ENCODE results near the gene UBQLN3.

Gene UBQLN3

DNA sequence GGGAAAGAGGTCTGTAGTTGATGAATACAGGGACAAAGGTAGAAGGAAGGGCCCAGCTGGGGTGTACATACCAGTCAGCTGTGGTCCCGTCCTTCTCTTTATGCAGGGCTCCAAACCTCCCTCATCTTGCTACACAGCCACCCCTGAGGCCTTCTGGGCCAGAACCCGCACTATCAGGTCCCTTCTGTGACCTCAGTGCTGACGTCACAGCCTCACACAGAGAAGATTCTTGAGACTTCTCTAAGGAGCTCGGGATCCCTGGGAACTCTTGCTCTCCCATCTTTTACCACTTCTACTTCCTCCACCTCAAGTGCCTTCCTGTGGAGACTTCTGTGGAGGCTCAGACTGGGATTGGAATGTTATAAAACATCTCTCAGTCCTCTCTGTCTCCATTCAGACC lies at the start of gene UBQLN3:
UBQLN3 (minus strand) TSS at position 155 of the 400 bp plus-strand sequence. CDS start 399 bp downstream, outside the sequence.
- DNase-seq: no peak

DNA sequence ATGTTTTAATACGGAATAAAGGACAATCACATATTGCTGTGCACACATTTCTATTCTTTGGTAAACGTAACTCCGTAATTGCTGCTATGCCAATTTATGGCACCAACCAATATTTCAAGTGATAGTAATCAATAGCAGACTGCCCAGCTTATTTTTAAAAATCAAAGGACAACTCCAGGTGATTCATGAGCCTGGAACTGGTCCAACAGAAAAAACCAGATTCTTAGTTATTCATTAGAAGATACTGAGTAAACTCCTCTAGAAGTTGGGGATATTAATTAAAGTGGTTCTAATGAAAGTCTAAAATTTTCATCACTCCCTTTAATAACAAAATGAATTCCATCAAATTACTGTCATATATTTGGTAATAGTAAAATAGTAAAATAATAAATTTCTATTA lies 48.0 kb upstream of the UBQLN3 start:
- no peak for DNase-seq

DNA sequence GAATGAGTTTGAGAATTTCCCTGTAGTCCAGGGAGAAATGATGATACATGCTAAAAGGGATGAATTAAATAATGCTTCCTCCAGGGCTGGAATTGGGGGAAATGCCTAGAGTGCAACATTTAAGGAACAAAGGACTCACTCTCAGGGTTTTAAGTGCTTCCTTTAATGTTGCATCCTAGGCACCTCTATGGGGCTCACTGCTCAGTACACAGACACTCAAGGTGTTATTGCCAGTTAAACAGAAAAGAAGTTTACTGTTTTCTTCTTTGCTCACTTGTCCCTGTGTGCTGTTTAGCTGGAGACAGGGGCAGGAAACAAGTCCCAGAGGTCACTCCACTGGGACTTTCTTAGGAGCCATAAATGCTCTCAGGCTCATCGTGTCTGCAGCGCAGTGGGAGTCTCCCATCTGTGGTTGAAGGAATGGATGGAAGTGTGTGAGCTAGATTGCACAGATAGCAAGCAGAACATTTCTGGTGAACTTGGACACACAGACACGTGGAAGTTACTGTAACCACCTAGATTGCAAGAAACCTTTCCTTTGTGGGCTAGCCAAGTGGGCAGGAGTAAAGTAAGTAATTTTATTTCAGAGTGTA lies 46.9 kb upstream of the UBQLN3 start:
- no peak for DNase-seq

DNA sequence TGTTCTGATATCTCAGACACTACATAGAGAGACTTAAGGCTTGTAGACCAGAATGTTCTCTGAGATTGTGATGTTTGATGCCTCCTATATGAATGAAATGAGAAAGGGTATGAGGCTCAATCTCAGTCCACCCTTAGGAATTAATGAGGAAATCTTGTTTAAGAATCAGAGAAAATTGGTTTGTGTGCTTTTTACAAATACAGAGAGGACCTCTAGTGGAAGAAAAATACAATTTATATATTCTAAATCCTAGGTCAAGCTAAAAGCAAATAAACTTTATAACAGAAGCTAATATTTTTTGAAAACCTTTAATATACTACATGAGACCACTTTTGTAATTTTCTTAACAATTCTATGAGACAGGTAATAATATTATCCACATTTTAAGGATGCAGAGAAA lies 43.6 kb upstream of the UBQLN3 start:
- DNase-seq: no peak

DNA sequence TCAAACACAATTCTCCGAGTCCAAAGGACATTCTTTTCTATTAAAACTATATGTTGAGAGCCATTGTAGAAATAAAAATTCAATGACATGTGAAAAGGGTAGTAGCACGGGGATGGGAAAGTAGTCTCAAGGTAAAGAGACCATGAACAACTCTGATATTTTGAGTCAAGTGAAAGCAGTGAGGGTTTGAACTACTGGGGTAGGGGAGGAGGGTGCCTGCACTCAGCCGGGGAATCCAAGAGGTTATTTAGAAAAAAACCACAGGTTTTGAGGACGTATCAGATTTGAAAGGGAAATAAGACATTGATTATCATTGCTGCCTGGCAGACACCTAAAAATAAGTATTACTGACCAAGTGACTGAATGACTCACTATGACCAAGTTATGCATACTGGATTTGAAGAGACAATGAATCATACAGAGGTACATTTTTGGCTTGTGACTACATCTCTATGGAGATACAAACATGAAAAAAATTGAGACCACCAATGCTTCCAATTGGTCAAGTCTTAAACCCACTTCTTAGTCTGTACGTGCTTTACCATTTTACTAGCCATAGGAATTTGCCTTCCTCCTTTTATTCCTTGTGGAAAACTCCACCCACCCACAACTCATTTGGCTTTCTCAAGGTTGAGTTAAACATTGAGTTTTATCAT lies 40.8 kb upstream of the UBQLN3 start:
- DNase-seq: no peak

DNA sequence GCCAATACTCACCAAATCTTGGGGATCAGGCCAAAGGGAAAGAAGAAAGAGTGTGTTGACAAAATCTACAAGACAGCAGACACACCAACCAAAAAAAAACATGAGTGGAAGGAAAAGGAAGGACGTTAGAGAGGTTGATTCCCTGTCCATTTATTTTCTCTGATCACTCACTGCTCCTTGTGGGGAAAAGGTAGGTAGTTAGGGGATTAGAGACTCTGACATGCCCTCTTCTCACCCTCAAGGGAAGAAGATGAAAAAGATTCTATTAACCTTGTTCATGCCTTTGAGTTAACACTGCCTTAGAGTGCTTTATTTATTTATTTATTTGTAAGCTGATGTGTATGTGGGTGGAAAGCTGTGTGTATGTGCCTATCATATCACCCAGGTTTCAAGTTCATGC lies 38.7 kb upstream of the UBQLN3 start, which contains the start of gene OR52H1:
OR52H1 (minus strand) TSS at position 101 of the 400 bp plus-strand sequence. CDS start 3,035 bp downstream, outside the sequence.
- DNase-seq: no peak

DNA sequence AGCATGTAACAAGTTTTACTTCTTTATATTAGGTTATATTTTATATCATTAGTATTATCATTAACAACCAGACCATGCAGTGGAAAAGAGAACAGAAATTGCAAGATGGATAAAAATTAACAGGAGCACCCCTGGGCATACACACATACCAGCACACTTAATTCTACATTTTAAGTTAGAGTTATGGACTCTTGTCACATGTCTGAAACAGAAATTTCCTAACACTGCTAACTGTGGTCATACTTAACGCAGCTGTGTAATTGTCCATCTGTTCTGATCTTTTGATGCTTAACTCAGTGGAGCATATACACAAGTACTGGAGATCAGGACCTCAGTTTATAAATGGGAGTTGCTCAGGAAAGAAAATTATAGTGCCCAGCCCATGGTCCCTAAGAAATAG lies 38.2 kb upstream of the UBQLN3 start:
- no peak for DNase-seq

DNA sequence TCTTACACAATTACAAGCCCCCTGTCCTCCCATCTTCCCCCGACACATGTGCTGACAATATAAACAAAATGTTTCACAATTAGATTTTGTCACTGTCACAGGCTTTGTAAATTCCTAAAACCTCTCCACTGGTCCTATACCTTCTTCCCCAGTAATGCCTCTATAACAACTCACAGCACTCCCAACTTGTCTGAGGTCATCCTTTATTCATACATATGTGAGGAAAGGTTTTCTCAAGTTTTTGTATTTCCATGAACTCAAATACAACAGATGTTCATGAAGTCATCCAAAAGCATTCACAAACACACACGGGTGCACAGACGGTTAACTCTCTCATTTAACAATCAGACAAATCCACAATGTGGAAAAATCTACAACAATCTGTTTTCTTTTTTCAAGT lies 36.7 kb upstream of the UBQLN3 start:
- DNase-seq: no peak

DNA sequence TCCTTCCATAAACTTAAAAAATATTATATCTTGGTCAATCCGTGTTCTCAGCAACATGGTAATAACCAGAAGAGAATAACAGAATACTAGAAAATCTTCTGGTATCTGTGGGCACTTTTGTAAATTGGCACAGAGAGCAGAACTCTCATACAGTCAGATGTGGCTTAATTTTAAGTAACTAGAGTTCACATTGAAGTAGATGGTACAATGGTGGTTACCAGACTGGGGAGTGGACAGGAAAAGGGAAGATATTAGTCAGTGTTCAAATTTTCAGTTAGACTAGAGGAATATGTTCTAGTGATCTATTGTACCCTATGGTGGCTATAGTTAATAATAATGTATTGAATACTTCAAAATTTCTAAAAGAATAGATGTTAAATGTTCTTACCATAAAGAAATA lies 31.7 kb upstream of the UBQLN3 start:
- DNase-seq: no peak

DNA sequence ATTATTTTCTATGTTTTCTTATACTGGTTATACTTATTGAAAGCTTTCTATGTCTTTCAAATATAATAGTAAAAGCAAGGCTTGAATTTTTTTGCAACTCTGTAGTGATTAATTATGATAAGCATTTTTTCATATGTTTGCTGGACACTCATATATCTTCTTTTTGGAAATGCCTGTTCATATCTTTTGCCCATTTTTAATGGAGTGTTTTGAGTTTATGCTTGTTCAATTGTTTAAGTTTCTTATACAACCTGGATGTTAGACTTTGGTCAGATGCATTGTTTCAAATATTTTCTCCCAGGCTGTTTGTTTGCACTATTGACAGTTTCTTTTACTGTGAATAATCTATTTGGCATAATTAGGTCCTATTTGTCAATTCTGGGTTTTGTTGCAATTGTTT lies 26.7 kb upstream of the UBQLN3 start:
- no peak for DNase-seq

DNA sequence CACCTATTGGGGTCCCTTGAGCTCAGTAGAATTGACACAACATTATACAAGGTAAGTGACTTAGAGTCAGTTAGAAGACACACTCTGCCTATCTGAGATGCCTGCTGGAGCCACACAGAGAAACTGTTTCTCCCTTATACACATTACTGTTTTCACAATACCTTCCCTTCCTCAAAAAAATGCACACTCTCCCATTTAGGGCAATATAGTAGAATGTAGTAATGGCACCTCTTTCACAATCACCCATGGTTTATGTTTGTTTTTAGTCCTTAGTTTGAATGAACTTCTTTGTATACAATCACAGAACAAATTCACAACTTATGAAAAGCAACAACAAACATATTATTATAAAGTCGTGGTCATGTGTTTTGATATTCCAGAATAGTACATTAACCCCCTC lies 24.3 kb upstream of the UBQLN3 start:
- DNase-seq: no peak

DNA sequence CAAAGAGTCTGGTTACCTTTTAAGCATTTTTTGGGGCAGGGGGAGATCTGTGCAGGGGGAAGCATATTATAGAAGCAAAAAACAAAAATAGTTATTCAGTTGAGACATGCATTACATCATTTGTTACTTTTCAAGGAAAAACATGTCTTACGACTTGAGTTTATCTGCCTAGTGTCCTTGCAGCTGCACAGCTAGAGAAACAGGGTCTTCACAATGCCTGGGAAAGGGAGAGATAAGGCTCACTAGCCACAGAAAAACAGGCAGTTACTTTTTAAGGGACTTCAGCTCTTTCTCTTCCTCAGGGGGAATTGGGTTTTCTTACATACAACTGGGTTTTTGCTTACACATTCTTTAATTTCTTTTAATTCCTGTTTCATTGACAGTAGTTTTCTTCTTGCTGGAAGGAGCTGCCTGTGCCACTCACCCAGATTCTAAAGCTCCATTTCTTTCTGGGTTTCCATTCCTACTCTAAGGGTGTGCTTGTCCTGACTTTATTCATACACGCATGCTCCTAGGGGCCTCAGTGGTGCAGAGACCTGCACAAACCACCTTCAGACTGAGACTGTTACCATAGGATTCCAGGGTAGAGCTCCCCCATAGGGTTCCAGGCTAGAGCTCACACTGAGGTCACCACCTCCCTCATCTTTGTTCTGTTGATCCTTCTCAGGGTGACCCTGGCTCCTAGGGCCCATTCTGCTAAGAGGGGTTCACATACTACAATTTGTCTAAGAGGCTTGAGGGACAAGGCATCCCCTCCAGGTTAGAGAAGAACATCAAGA lies 21.5 kb upstream of the UBQLN3 start:
- no peak for DNase-seq

DNA sequence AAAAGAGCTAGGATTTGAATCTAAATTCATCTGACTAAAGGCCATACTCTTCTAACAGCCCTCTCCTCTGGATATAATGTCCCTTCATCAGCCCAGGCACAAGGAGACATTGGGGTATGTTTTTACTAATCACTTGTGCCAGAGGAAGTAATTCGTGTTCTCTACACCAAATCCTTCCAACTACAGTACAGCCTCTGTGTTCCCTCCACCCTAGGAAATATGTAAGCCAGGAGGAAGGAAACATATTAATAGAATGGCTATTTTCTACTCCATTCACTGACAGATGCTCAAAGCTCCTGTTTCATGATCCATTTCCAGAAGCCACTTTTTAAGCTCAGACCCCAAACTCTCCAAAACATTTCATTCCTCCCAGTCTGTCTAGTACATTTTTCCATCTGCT lies 18.7 kb upstream of the UBQLN3 start:
- DNase-seq: no peak

DNA sequence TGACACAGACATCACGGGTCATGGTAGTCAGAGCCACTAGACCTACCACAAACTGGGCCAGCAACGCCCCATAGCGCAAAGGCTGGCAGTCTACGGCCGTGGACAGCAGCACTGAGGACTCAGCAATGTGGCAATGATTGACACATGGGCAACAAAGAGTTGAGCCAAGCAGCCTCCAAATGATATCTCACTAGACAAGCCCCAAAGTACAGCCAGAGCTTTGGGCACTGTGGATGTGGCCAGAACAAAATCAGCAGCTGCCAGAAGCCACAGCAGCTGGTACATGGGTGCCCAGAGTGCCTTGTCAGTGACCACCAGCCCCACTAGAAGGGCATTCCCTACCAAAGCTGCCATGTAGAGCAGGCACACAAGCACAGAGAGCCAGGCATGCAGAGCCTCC lies 18.0 kb upstream of the UBQLN3 start:
- no peak for DNase-seq

DNA sequence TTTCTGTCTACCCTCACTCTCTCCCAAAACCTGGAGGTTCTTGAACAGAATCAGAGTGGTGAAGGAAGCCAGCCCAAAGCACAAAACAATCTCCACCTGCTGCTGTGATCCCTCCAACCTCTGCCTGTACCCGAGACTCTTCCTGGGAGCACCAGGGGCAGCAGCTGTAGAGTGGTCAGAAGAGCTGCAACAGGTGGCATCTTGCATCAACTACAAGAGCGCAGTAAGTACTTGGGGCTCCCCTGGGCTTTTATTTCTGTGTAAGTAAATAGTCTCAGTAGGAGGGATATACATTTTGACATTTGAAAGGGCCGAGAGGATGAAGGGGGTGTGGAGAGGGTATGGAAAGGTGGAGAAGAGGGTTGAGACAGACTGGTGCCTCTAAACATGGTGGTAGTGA lies 15.0 kb upstream of the UBQLN3 start:
- no peak for DNase-seq

DNA sequence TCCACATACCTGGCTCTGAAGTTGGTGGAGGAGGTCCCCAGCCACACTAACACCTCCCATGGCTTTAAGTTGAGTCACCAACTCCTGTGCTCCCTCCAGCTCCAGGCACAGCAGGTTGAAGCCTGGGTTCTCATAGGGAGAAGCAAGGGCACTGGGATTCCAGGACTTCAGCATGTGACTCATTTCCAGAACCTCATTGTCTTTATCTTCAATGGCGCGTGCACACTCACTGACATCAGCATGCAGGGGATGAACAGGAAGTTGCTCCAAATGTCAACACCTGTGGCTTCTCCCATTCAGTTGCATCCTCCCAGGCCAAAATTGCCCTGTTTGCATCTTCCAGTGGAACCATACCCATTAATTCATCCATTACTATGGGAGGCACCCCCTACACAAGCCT lies 12.6 kb upstream of the UBQLN3 start:
- no peak for DNase-seq

DNA sequence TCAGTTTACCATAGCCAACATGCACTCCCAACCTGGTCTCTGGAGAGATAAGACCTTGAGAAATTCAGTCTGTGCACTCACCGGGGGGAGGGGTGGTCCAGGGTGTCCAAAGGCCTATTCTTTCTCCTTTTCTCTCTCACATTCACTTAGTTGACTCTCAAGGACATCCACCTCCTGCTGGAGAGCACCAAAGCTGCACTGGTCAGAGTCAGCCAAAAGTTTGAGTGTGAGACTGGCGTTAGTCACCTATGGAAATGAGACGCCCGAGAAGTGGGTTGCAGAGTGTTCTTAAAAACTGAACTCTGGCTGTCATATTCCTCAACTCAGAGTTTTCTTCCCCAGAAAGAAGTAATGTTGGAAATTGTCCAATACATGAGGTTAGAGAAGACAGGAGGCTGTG lies 11.8 kb upstream of the UBQLN3 start:
- DNase-seq: no peak

DNA sequence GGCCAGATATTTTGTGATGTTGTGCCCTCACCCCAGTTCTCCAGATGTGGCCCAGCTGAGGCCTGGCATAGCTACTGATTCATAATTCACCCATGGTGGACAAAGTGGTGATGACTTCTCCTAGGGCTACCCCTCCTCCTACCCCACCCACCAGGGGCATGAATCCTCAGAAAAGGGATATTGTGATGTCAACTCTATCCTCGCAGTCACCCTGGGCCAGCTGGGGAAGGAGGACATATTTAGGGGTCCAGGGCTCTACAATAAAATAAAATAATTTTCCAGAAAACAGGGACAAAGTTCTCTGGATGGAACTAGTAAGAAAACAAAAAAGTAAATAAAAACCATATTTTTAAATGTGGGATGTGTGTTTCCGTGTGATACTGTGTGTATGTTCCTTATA lies 6.8 kb upstream of the UBQLN3 start, which contains the start of gene UBQLNL:
UBQLNL (minus strand) TSS at position 101 of the 400 bp plus-strand sequence. CDS start 258 bp downstream, outside the sequence.
- DNase-seq: no peak

DNA sequence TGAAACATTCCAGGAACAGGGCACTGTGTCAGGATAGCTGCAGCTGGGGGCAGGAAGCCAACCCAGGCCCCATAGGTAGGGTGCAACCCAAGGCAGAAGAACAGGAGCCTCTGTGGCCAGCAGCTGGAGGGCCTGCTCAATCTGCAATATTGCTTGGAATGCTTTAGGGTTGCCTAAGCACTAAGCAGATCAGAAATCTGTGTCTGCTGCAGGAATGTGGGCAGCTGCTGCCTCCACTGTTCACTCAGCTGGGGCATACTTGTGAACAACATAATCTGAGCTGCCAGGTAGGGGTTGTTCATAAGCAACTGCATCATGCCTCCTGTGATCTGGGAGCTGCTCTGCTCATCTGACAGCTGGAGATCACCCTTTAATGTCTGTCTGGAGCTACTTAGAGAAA lies 5.1 kb upstream of the UBQLN3 start:
- DNase-seq: no peak

DNA sequence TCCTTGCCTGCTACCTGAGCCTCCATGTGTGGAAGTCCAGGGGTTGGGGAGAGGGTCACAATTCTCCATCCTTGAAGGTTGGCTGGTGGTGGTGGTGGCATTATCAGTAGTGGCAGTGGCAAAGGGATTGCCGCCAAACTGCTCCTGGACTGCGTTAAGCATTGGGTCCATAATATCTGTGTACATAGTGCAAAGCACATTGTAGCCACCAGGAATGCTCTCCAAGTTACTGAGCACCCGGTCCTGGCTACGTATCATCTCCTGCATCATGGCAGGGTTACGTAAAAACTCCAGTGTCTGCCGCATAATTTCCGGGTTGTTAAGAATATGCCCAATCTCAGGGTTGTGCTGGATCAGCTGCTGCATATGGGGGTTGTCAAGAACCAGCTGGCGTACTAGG lies 1.2 kb downstream of the UBQLN3 start:
- DNase-seq: no peak

DNA sequence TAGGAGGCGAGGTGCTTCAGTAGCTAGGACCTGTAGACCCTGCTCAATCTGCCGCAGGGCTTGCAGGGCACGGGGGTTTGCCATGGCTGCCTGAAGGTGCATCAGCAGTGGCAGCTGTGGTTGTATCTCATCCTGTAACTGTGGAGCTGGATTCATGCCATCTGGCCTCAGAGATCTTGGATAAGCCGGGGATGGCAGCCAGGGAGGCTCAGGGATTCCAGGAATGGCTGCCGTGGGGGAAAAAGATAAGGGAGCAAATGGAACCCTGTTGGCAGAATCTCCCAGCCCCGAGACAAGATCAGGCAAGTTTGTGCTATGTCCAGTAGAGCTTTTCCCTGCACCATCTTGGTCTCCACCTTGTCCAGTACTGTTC lies 1.8 kb downstream of the UBQLN3 start:
- no peak for DNase-seq

DNA sequence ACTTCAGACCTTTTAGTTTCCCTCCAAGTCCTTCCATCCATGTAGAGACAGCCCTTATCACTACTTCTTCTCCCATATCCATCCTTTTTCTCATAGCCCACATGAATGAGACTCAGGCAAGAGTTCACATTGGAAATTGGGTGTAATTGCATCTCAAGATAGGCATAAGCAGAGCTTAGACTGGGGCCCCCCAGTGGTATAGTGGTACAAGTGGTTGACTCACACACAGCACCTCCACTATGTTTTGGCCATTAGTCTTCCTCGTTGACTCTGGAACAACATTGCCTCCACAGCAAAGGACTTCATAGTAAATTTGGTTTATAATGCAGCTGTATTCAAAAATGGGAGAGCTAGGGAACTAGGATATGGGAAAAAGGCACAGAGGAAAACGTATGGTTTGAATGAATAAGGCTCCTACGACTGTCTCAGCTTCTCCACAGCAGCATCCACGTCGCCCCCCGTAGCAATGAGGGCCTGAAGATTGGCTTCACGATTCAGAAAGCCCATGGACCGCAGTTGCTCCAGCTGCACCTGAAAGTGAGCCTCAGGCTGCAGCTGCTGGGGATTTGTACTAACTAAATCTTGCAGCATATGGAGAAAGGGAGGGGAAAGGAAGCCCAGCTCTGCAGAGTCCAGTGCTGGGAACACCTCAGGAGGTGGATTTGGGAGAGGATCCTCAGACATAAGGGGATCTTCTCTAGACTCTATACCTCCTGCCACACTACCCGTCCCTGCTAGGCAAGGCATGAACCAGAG lies 2.4 kb downstream of the UBQLN3 start:
- no peak for DNase-seq

DNA sequence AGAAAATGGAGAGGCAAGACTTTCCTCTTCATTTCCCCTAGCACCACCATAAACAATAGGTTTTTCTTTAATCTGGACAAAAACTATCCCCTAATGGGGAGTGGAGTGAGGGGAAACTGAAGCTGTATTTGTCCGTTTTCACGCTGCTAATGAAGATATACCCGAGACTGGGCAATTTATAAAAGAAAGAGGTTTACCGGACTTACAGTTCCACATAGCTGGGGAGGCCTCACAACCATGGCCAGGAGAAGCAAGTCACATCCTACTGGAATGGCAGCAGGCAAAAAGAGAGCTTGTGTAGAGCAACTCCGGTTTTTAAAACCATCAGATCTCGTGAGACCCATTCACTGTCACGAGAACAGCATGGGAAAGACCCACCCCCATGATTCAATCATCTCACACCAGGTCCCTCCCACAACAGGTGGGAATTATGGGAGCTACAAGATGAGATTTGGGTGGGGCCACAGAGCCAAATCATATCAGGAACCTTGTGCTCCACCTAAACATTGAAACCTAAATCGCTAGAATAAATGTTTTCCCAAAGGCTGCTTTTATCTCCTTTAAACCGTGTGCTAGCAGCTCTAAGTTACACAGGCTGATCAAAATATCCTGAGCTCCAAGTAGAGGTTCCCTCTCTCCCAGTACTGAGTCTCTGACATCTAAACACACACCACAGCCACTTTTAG lies 4.3 kb downstream of the UBQLN3 start:
- no peak for DNase-seq
